A673 (cell line): Measurements from ENCODE around the gene HCAR2. TPM values are rescaled to one million over a fixed set of nuclear protein-coding genes. Genes with fewer than 3 reads are reported as not detected.
"Not testable (repeated sequence)": the region's sequence is repeated elsewhere in the genome, so short reads cannot be mapped to it uniquely, and the experiment has no call there.

Experiments used
- BruUV-seq: library from RNA; stranded (reverse); fragments of 400-500 nt; replicated peaks from 2 replicates; lab custom pipeline; 2021; lab: Mats Ljungman, UMichigan
- CTCF ChIA-PET: fragments of 300-600 bp; sonication (Branson Sonifier 250); formaldehyde crosslinking; loops from one replicate; lab custom pipeline; 2022; ENCODE audit warnings: antibody characterized with exemption; lab: Charles Lee
- POLR2A ChIA-PET: fragments of 300-600 bp; sonication (Branson Sonifier 250); formaldehyde crosslinking; loops from one replicate; lab custom pipeline; 2022; ENCODE audit warnings: antibody characterized with exemption; ENCODE audit not compliant: low non-redundant PET; lab: Charles Lee
- DNase-seq: peaks from one replicate; pipeline ENCODE4 v3.0.0-alpha.2; 2015; ENCODE audit warnings: low spot score
- H3K27ac ChIP-seq: fragments of 200-600 bp; sonication (generic); 2 replicates; pipeline ENCODE4 v1.5.1; 2016; ENCODE audit warnings: mixed run types, low read depth, mild to moderate bottlenecking, mixed read lengths, antibody characterized with exemption, low read length; ENCODE audit not compliant: poor library complexity, severe bottlenecking
- H3K27me3 ChIP-seq: fragments of 200-600 bp; sonication (generic); replicated peaks from 2 replicates; pipeline ENCODE4 v1.6.1; 2017; ENCODE audit warnings: mixed run types, low read depth, mild to moderate bottlenecking, mixed read lengths, antibody characterized with exemption, low read length; ENCODE audit not compliant: insufficient read depth, poor library complexity
- H3K36me3 ChIP-seq: fragments of 200-600 bp; sonication (generic); 2 replicates; pipeline ENCODE4 v1.6.1; 2016; ENCODE audit warnings: mixed run types, mild to moderate bottlenecking, mixed read lengths, antibody characterized with exemption, low read length; ENCODE audit not compliant: insufficient read depth, poor library complexity, severe bottlenecking
- H3K4me1 ChIP-seq: fragments of 200-600 bp; sonication (generic); 2 replicates; pipeline ENCODE4 v1.6.1; 2017; ENCODE audit warnings: mixed run types, mild to moderate bottlenecking, mixed read lengths, antibody characterized with exemption, low read length; ENCODE audit not compliant: insufficient read depth, poor library complexity, severe bottlenecking
- H3K4me3 ChIP-seq: fragments of 200-600 bp; sonication (generic); 2 replicates; pipeline ENCODE4 v1.5.1; 2016; ENCODE audit warnings: low read depth, mixed run types, mild to moderate bottlenecking, mixed read lengths, low read length; ENCODE audit not compliant: poor library complexity, severe bottlenecking
- H3K9me3 ChIP-seq: fragments of 200-600 bp; sonication (generic); 2 replicates; pipeline ENCODE4 v1.6.1; 2016; ENCODE audit warnings: mixed run types, low read depth, mild to moderate bottlenecking, mixed read lengths, antibody characterized with exemption, low read length; ENCODE audit not compliant: poor library complexity, severe bottlenecking
- CTCF ChIP-seq: fragments of 300-800, 200-600 bp; sonication (generic); conservative IDR thresholded peaks from 2 replicates; pipeline ENCODE4 v1.5.1; 2017; ENCODE audit warnings: low read depth, mild to moderate bottlenecking, antibody characterized with exemption, low read length, moderate library complexity, mixed read lengths
- EZH2 ChIP-seq: fragments of 200-600 bp; sonication (generic); IDR thresholded peaks from 2 replicates; pipeline ENCODE4 v1.6.1; 2017; ENCODE audit warnings: borderline replicate concordance, low read depth, mild to moderate bottlenecking, mixed read lengths, antibody characterized with exemption, low read length; ENCODE audit not compliant: poor library complexity, severe bottlenecking
- intact Hi-C: fragments of 100-400 bp; cut with micrococcal nuclease; formaldehyde crosslinking; loops from one replicate; pipeline ENCODE4 v1.10.0; 2022; ENCODE audit not compliant: unreplicated experiment
- total RNA-seq: library from RNA; stranded (reverse); gene quantifications from 2 replicates; pipeline ENCODE4 v1.2.3, GENCODE V29; 2021

Gene HCAR2
- total RNA-seq, 1 experiment from 2014 or later: 0.34 TPM

GRCh38 chr12:122722387-122722786, 19.2 kb upstream of the HCAR2 start:
- H3K36me3 ChIP-seq: no peaks in the 10 kb centered on the region
- no TSS peak for BruUV-seq
- TF ChIP-seq CTCF: no peak
- TF ChIP-seq EZH2: no peak
- intact Hi-C loops: no loop called here
- ChIA-PET POLR2A (no interaction called here), CTCF (no interaction called here)
- H3K4me1 ChIP-seq: no peaks in the 10 kb centered on the region
- DNase-seq: no peak
- H3K27me3 ChIP-seq: no peaks in the 10 kb centered on the region
- no peak overlapping the region for H3K27ac ChIP-seq
- H3K9me3 ChIP-seq: no peaks in the 10 kb centered on the region
- H3K4me3 ChIP-seq: no peak overlapping the region

- intact Hi-C loops: no loop called here
- H3K27ac ChIP-seq: no peak overlapping the region
- no peak for DNase-seq
Observed at GRCh38 chr12:122721057-122721545, 17.9 kb upstream of the HCAR2 start.

GRCh38 chr12:122716658-122717057, 13.5 kb upstream of the HCAR2 start, which contains the start of gene HCAR3:
Gene HCAR3, minus strand, starts transcription at chr12:122716811. Its CDS starts 74 bp downstream, at chr12:122716737.
- H3K9me3 ChIP-seq, H3K4me3 ChIP-seq, H3K4me1 ChIP-seq, H3K36me3 ChIP-seq, CTCF ChIA-PET, BruUV-seq, POLR2A ChIA-PET, H3K27me3 ChIP-seq, intact Hi-C loops, H3K27ac ChIP-seq, DNase-seq: not testable (repeated sequence)

More at GRCh38 chr12:122721057-122721545, 17.9 kb upstream of the HCAR2 start:
- H3K4me3 ChIP-seq: no peak overlapping the region
- no peaks in the 10 kb centered on the region for H3K36me3 ChIP-seq
- H3K9me3 ChIP-seq: no peaks in the 10 kb centered on the region
- no peaks in the 10 kb centered on the region for H3K27me3 ChIP-seq
- no peaks in the 10 kb centered on the region for H3K4me1 ChIP-seq
- ChIA-PET CTCF (no interaction called here), POLR2A (no interaction called here)
- TF ChIP-seq CTCF (no peak), EZH2 (no peak)
- BruUV-seq: no TSS peak

- H3K4me1 ChIP-seq, H3K36me3 ChIP-seq, CTCF ChIA-PET, DNase-seq, H3K27ac ChIP-seq, H3K4me3 ChIP-seq, BruUV-seq, H3K9me3 ChIP-seq, POLR2A ChIA-PET, intact Hi-C loops, H3K27me3 ChIP-seq: not testable (repeated sequence)
Observed at GRCh38 chr12:122715211-122715610, 12.1 kb upstream of the HCAR2 start.

- DNase-seq, H3K4me1 ChIP-seq, intact Hi-C loops, POLR2A ChIA-PET, H3K27me3 ChIP-seq, BruUV-seq, H3K36me3 ChIP-seq, H3K9me3 ChIP-seq, CTCF ChIA-PET, H3K27ac ChIP-seq, H3K4me3 ChIP-seq: not testable (repeated sequence)
Observed at GRCh38 chr12:122713491-122714188, 10.5 kb upstream of the HCAR2 start.

- POLR2A ChIA-PET, H3K4me1 ChIP-seq, H3K27ac ChIP-seq, intact Hi-C loops, H3K4me3 ChIP-seq, DNase-seq, H3K27me3 ChIP-seq, BruUV-seq, H3K9me3 ChIP-seq, CTCF ChIA-PET, H3K36me3 ChIP-seq: not testable (repeated sequence)
Observed at GRCh38 chr12:122711266-122711665, 8.1 kb upstream of the HCAR2 start.
